MCF 10A (cell line): ENCODE results near the gene FTCD. TPM values are rescaled to one million over a fixed set of nuclear protein-coding genes. Genes with fewer than 3 reads are reported as not detected.

ENCODE experiments used
- BruUV-seq: library from RNA; stranded (reverse); fragments of 400-500 nt; replicated peaks from 2 replicates; lab custom pipeline; 2021; lab: Mats Ljungman, UMichigan
- CTCF ChIA-PET: fragments of 300-600 bp; sonication (Branson Sonifier 250); formaldehyde crosslinking; extraction: SDS; loops from one replicate; lab custom pipeline; 2021; ENCODE audit warnings: antibody characterized with exemption, inconsistent platforms; lab: Yijun Ruan, JAX
- POLR2A ChIA-PET: fragments of 300-600, 350-650 bp; sonication (Branson Sonifier 250); formaldehyde crosslinking; extraction: SDS; loops from one replicate; lab custom pipeline; 2020; ENCODE audit warnings: antibody characterized with exemption, inconsistent platforms; lab: Yijun Ruan, JAX
- DNase-seq: peaks from one replicate; pipeline ENCODE4 v3.0.0-alpha.2; 2018; ENCODE audit not compliant: unreplicated experiment
- H3K27ac Mint-ChIP-seq: one replicate; pipeline ENCODE4 v1.8.0; 2022; ENCODE audit warnings: mild to moderate bottlenecking, low read depth, mixed read lengths; ENCODE audit not compliant: unreplicated experiment
- H3K27me3 Mint-ChIP-seq: one replicate; pipeline ENCODE4 v1.8.0; 2022; ENCODE audit warnings: mixed read lengths; ENCODE audit not compliant: insufficient read depth, unreplicated experiment
- H3K36me3 Mint-ChIP-seq: one replicate; pipeline ENCODE4 v1.8.0; 2022; ENCODE audit warnings: mild to moderate bottlenecking, moderate library complexity, mixed read lengths; ENCODE audit not compliant: insufficient read depth, unreplicated experiment
- H3K4me1 Mint-ChIP-seq: one replicate; pipeline ENCODE4 v1.8.0; 2022; ENCODE audit warnings: mixed read lengths; ENCODE audit not compliant: insufficient read depth, unreplicated experiment
- H3K4me3 Mint-ChIP-seq: one replicate; pipeline ENCODE4 v1.8.0; 2022; ENCODE audit warnings: mild to moderate bottlenecking, moderate library complexity, mixed read lengths; ENCODE audit not compliant: unreplicated experiment
- H3K9me3 Mint-ChIP-seq: one replicate; pipeline ENCODE4 v1.8.0; 2022; ENCODE audit warnings: mixed read lengths; ENCODE audit not compliant: unreplicated experiment
- CTCF ChIP-seq: fragments of 200-600 bp; IDR thresholded peaks from one replicate; pipeline ENCODE4 v1.8.0; 2022; ENCODE audit warnings: antibody characterized with exemption, mild to moderate bottlenecking; ENCODE audit not compliant: unreplicated experiment
- intact Hi-C: fragments of 100-400 bp; cut with micrococcal nuclease; formaldehyde crosslinking; loops from 2 replicates; pipeline ENCODE4 v1.14.1; 2022
- total RNA-seq: library from RNA; stranded (reverse); gene quantifications from 2 replicates; pipeline ENCODE4 v1.2.3, GENCODE V29; 2022

Gene FTCD
- total RNA-seq, 1 experiment from 2014 or later, result not detected

GRCh38 chr21:46161633-46162592, 6.5 kb upstream of the FTCD start:
- Mint-ChIP-seq H3K36me3 (no peaks in the 10 kb centered on the region), H3K27ac (no peak overlapping the region), H3K4me1 (peaks cover 5% of the 10 kb centered on the region), H3K9me3 (no peaks in the 10 kb centered on the region), H3K27me3 (no peaks in the 10 kb centered on the region), H3K4me3 (no peak overlapping the region)
- CTCF ChIA-PET, result no interaction called here
- BruUV-seq, result no TSS peak
- TF ChIP-seq CTCF, result no peak
- intact Hi-C loops, result no loop called here
- DNase-seq, result no peak
- POLR2A ChIA-PET, result no interaction called here

GRCh38 chr21:46160907-46161632, 5.7 kb upstream of the FTCD start:
- ChIA-PET POLR2A (no interaction called here), CTCF (interaction anchor here (2.6 kb wide), 1 partner anchor 18 kb away, joined by 11 read pairs; no protein-coding TSS in a partner anchor)
- Mint-ChIP-seq H3K9me3 (no peaks in the 10 kb centered on the region), H3K27me3 (no peaks in the 10 kb centered on the region), H3K4me1 (peaks cover 5% of the 10 kb centered on the region), H3K27ac (no peak overlapping the region), H3K36me3 (no peaks in the 10 kb centered on the region), H3K4me3 (no peak overlapping the region)
- no peak for TF ChIP-seq CTCF
- no peak for DNase-seq
- BruUV-seq, result no TSS peak
- intact Hi-C loops, result no loop called here

GRCh38 chr21:46160657-46160906, 5.2 kb upstream of the FTCD start:
- no peak for DNase-seq
- Mint-ChIP-seq H3K27me3 (no peaks in the 10 kb centered on the region), H3K27ac (no peak overlapping the region), H3K4me1 (peaks cover 5% of the 10 kb centered on the region), H3K4me3 (no peak overlapping the region), H3K9me3 (no peaks in the 10 kb centered on the region), H3K36me3 (no peaks in the 10 kb centered on the region)
- no peak for TF ChIP-seq CTCF
- CTCF ChIA-PET, result interaction anchor here (2.6 kb wide), 1 partner anchor 17 kb away, joined by 11 read pairs; no protein-coding TSS in a partner anchor
- BruUV-seq, result no TSS peak
- POLR2A ChIA-PET, result no interaction called here
- intact Hi-C loops, result no loop called here
